ENCODE data around the gene BCAP31. TPM values are rescaled to one million over a fixed set of nuclear protein-coding genes. Genes with fewer than 3 reads are reported as not detected.
A peak's percentile ranks its signal among the peaks of the same experiment; 100 is the strongest.
"Not testable (repeated sequence)": the region's sequence is repeated elsewhere in the genome, so short reads cannot be mapped to it uniquely, and the experiment has no call there.

The BCAP31 gene
- total and polyA plus RNA-seq, 12 donors, result 121 to 343 (median 271) TPM

DNA sequence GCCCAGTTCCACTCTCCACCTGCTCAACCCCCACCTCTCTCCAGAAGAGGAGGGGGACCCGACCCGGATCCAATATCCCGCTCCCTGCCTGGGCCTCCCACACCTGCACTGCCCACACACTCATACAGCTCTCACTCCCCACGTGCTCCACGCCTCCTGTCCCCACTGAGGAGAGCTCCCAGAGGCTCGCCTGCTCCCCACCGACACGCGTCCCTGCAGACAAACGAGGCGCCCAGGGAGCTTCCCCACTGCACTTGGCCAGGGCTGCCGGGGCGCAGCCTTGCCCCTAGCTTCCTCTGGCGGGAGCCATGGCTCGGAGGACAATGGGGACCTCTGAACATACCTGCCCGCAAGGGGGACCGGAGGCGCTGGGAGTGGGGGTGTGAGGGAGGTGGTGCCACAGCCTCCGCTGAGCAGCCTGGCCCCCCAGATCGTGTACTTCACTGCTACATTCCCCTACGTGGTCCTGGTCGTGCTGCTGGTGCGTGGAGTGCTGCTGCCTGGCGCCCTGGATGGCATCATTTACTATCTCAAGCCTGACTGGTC, 31.5 kb downstream of the BCAP31 start:
- Histone ChIP-seq H3K27me3 (no peaks in the 10 kb centered on the region), H3K36me3 (replicated peaks in 1 of 2) (no peaks in the 10 kb centered on the region), H3K9me3 (replicated peaks in 1 of 3) (no peaks in the 10 kb centered on the region), H3K27ac (no peak overlapping the region), H3K4me3 (no peak overlapping the region), H3K4me1 (replicated peaks in 1 of 2) (no peaks in the 10 kb centered on the region)
- peak in 1 of 7 donors; percentile 8 for DNase-seq
- intact Hi-C loops (cut with DNase I), result no loop called here
- 76 to 82% (median 81%) methylated on average over 12 to 24 of the region's 24 CpGs for WGBS, 4 donors
- no peak for TF ChIP-seq POLR2A (IDR thresholded peaks at IDR 0.05)
- TF ChIP-seq, protein P1, sequence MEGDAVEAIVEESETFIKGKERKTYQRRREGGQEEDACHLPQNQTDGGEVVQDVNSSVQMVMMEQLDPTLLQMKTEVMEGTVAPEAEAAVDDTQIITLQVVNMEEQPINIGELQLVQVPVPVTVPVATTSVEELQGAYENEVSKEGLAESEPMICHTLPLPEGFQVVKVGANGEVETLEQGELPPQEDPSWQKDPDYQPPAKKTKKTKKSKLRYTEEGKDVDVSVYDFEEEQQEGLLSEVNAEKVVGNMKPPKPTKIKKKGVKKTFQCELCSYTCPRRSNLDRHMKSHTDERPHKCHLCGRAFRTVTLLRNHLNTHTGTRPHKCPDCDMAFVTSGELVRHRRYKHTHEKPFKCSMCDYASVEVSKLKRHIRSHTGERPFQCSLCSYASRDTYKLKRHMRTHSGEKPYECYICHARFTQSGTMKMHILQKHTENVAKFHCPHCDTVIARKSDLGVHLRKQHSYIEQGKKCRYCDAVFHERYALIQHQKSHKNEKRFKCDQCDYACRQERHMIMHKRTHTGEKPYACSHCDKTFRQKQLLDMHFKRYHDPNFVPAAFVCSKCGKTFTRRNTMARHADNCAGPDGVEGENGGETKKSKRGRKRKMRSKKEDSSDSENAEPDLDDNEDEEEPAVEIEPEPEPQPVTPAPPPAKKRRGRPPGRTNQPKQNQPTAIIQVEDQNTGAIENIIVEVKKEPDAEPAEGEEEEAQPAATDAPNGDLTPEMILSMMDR (IDR thresholded peaks at IDR 0.05), result no peak

DNA sequence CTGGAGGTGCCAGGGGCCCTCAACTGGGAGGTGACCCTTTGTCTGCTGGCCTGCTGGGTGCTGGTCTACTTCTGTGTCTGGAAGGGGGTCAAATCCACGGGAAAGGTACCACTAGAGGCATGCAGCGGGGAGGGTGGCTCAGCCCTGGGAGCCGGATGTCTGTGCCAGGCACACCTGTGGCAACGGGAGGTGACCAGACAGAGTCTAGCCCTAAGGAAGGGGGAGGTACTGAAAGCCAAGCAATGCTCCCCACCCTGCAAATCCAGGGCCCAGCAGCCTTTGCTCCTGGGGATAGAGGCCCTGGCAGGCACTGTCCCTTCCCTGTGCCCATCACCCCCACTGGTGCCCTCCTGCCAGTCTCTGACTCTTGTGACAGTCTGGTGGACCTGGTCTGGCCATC, 32.2 kb downstream of the BCAP31 start:
- TF ChIP-seq, protein P1 (IDR thresholded peaks at IDR 0.05), result no peak
- no peak for TF ChIP-seq POLR2A (IDR thresholded peaks at IDR 0.05)
- no peaks in the 10 kb centered on the region for H3K9me3 ChIP-seq (replicated peaks in 1 of 3)
- WGBS, 4 donors, result 76 to 77% methylated on average over 4 of the region's 4 CpGs; no CpG with 5 or more reads in 2 of the 4 donors
- no peak overlapping the region for H3K27ac ChIP-seq
- no peak for DNase-seq
- H3K4me3 ChIP-seq, result no peak overlapping the region
- H3K27me3 ChIP-seq, result no peaks in the 10 kb centered on the region
- H3K36me3 ChIP-seq (replicated peaks in 1 of 2), result no peaks in the 10 kb centered on the region
- no peaks in the 10 kb centered on the region for H3K4me1 ChIP-seq (replicated peaks in 1 of 2)
- intact Hi-C loops (cut with DNase I), result no loop called here

DNA sequence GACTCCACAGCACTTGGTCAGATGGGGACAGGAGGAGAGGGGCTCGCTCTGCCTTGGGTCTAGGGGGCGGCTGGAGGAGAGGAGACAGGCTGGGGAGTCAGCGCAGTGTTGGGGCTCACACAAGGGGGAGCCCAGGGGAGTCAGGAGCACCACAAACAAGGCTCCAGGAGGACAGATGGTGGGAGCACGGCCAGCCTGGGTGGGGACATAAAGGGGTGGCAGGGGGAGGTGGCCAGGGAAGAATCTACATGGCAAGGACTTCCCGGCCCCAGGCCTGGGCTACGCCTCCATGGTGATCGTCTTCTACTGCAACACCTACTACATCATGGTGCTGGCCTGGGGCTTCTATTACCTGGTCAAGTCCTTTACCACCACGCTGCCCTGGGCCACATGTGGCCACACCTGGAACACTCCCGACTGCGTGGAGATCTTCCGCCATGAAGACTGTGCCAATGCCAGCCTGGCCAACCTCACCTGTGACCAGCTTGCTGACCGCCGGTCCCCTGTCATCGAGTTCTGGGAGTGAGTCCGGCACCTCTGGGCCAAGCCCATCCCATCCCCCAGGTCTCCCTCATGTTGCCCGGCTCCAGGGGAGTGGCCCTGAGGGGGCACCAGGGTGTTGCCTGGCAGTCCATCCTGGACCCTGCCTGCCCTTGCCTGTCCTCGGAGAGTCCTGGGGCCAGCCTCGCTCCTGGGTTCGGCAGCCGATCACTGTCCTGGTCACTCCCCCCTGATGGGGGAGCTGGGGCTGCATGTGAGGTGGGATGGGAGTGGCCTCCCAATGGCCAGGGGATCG, 33.0 kb downstream of the BCAP31 start:
- H3K4me3 ChIP-seq; H3K27me3 ChIP-seq; intact Hi-C loops (cut with DNase I); H3K4me1 ChIP-seq (replicated peaks in 1 of 2); H3K9me3 ChIP-seq (replicated peaks in 1 of 3); H3K36me3 ChIP-seq (replicated peaks in 1 of 2); H3K27ac ChIP-seq: not testable (repeated sequence)
- 77 to 95% (median 84%) methylated on average over 4 to 21 of the region's 21 CpGs for WGBS, 4 donors
- DNase-seq, result peak in 1 of 7 donors; percentile 11

DNA sequence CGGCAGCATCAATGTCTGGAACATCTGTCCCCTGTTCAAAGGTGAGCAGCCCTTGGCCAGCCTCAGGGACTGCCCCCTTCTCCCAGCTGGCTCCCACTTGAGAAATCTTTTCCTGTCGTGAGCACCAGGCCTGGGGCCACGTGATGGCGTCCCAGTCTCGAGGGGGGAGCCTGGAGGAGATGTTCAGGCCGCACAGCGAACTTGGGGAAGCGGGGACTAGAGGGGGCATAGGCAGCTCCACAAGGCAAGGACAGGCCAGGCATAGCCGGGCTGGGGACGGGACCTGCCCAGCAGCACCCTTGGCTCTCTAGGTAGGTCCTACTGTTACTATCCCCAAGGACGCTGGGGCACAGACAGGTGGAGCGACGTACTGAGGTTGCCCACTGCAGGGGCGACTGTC, 33.7 kb downstream of the BCAP31 start:
- TF ChIP-seq, protein P1 (IDR thresholded peaks at IDR 0.05), result no peak
- no peak for TF ChIP-seq POLR2A (IDR thresholded peaks at IDR 0.05)
- Histone ChIP-seq H3K27me3 (peaks cover 4% of the 10 kb centered on the region), H3K4me1 (replicated peaks in 1 of 2) (no peaks in the 10 kb centered on the region), H3K27ac (no peak overlapping the region), H3K36me3 (replicated peaks in 1 of 2) (no peaks in the 10 kb centered on the region), H3K9me3 (replicated peaks in 1 of 3) (no peaks in the 10 kb centered on the region), H3K4me3 (no peak overlapping the region)
- intact Hi-C loops (cut with DNase I), result no loop called here
- peak in 1 of 7 donors; percentile 7 for DNase-seq
- WGBS, 4 donors, result 76 to 86% methylated on average over 13 to 14 of the region's 14 CpGs; no CpG with 5 or more reads in 2 of the 4 donors

Measured in adrenal gland (tissue), 12 donors.